HG03025 (cell line): ENCODE data around the gene RTP5.

Experiments
- ATAC-seq: cut with Tn5 transposase; IDR thresholded peaks from one replicate; pipeline ENCODE4 v1.9.1; 2021; ENCODE audit warnings: mild to moderate bottlenecking, moderate library complexity; ENCODE audit not compliant: unreplicated experiment, low FRiP score

RTP5 gene

GRCh38 chr2:241885946-241886643, 16.6 kb downstream of the RTP5 start:
- no peak for ATAC-seq

- no peak for ATAC-seq
These were observed 17.4 kb downstream of the RTP5 start for GRCh38 chr2:241886840-241887447.

- ATAC-seq = no peak
These were observed 18.4 kb downstream of the RTP5 start for GRCh38 chr2:241887806-241888522.

GRCh38 chr2:241888641-241889040, 19.1 kb downstream of the RTP5 start:
- no peak for ATAC-seq

- no peak for ATAC-seq
These were observed 21.2 kb downstream of the RTP5 start for GRCh38 chr2:241890524-241891235.

GRCh38 chr2:241891315-241891987, 21.9 kb downstream of the RTP5 start:
- ATAC-seq = no peak

- ATAC-seq = no peak
These were observed 22.4 kb downstream of the RTP5 start for GRCh38 chr2:241891988-241892298.

- no peak for ATAC-seq
These were observed 23.0 kb downstream of the RTP5 start for GRCh38 chr2:241892299-241893137.

- no peak for ATAC-seq
These were observed 23.7 kb downstream of the RTP5 start for GRCh38 chr2:241893265-241893664.

- no peak for ATAC-seq
These were observed 24.6 kb downstream of the RTP5 start for GRCh38 chr2:241894056-241894641.

- no peak for ATAC-seq
These were observed 25.3 kb downstream of the RTP5 start for GRCh38 chr2:241894681-241895426.

- no peak for ATAC-seq
These were observed 25.8 kb downstream of the RTP5 start for GRCh38 chr2:241895427-241895711.

- no peak for ATAC-seq
These were observed 26.4 kb downstream of the RTP5 start for GRCh38 chr2:241895712-241896641.

- ATAC-seq = no peak
These were observed 27.2 kb downstream of the RTP5 start for GRCh38 chr2:241896746-241897201.

- ATAC-seq = no peak
These were observed 27.8 kb downstream of the RTP5 start for GRCh38 chr2:241897231-241897916.

GRCh38 chr2:241898463-241899270, 29.1 kb downstream of the RTP5 start:
- ATAC-seq = no peak
